ENCODE results near the gene ACTR3.

GRCh38 chr2:113973810-113974209, 83.9 kb downstream of the ACTR3 start:
- TF ChIP-seq CTCF (IDR thresholded peaks at IDR 0.05), result no peak
- no peak for TF ChIP-seq POLR2A (IDR thresholded peaks at IDR 0.05)
